ENCODE data around the gene ESYT3. TPM values are rescaled to one million over a fixed set of nuclear protein-coding genes. Genes with fewer than 3 reads are reported as not detected.
"Not testable (repeated sequence)": the region's sequence is repeated elsewhere in the genome, so short reads cannot be mapped to it uniquely, and the experiment has no call there.

ESYT3 gene
- total RNA-seq, 1 experiment from 2014 or later = not detected

- no peak for DNase-seq (ENCODE audit: low spot score)
These were observed 58.7 kb downstream of the ESYT3 start for GRCh38 chr3:138492980-138493675.

GRCh38 chr3:138493804-138494606, 59.6 kb downstream of the ESYT3 start:
- DNase-seq (ENCODE audit: low spot score) = no peak

GRCh38 chr3:138494607-138494929, 60.2 kb downstream of the ESYT3 start:
- no peak for DNase-seq (ENCODE audit: low spot score)

GRCh38 chr3:138495638-138496037, 61.2 kb downstream of the ESYT3 start:
- DNase-seq (ENCODE audit: low spot score) = not testable (repeated sequence)

- DNase-seq (ENCODE audit: low spot score) = no peak
These were observed 62.0 kb downstream of the ESYT3 start for GRCh38 chr3:138496436-138496835.

GRCh38 chr3:138497021-138497420, 62.6 kb downstream of the ESYT3 start:
- DNase-seq (ENCODE audit: low spot score) = no peak

GRCh38 chr3:138497851-138498250, 63.4 kb downstream of the ESYT3 start:
- no peak for DNase-seq (ENCODE audit: low spot score)

GRCh38 chr3:138498991-138499390, 64.6 kb downstream of the ESYT3 start:
- DNase-seq (ENCODE audit: low spot score) = no peak

- DNase-seq (ENCODE audit: low spot score) = no peak
These were observed 73.1 kb downstream of the ESYT3 start for GRCh38 chr3:138507524-138507923.

GRCh38 chr3:138509586-138509985, 75.2 kb downstream of the ESYT3 start:
- no peak for DNase-seq (ENCODE audit: low spot score)

- DNase-seq (ENCODE audit: low spot score) = no peak
These were observed 77.5 kb downstream of the ESYT3 start for GRCh38 chr3:138511945-138512344.

- no peak for DNase-seq (ENCODE audit: low spot score)
These were observed 78.9 kb downstream of the ESYT3 start for GRCh38 chr3:138513090-138513843.

- DNase-seq (ENCODE audit: low spot score) = not testable (repeated sequence)
These were observed 87.0 kb downstream of the ESYT3 start for GRCh38 chr3:138521445-138521844.

Other genes starting within 250 kb of the ESYT3 start
- gene ARMC8, start 247.3 kb upstream of the ESYT3 start, total RNA-seq (2014; rRNA removed; shearing (Covaris generic)) = 21.7 and 26.6 TPM in 2 replicates
- gene NME9, start 104.8 kb upstream of the ESYT3 start, total RNA-seq (2014; rRNA removed; shearing (Covaris generic)) = 0.21 TPM in 1 of 2 replicates, not detected in the other
- gene MRAS, start 86.0 kb upstream of the ESYT3 start, total RNA-seq (2014; rRNA removed; shearing (Covaris generic)) = 1.3 and 2.9 TPM in 2 replicates
- gene CEP70, start 159.6 kb downstream of the ESYT3 start, total RNA-seq (2014; rRNA removed; shearing (Covaris generic)) = 5.1 and 6.1 TPM in 2 replicates
- 4.2 and 9.1 TPM in 2 replicates for gene FAIM, start 174.2 kb downstream of the ESYT3 start, total RNA-seq (2014; rRNA removed; shearing (Covaris generic))